NCI-H510A (cell line): ENCODE data around the gene ESYT2.

ENCODE experiments used
- DNase-seq: peaks from one replicate; lab custom pipeline; 2025; lab: John Stamatoyannopoulos, UW

Gene ESYT2

GRCh38 chr7:158695726-158696452 lies 133.4 kb downstream of the ESYT2 start:
- no peak for DNase-seq

DNA sequence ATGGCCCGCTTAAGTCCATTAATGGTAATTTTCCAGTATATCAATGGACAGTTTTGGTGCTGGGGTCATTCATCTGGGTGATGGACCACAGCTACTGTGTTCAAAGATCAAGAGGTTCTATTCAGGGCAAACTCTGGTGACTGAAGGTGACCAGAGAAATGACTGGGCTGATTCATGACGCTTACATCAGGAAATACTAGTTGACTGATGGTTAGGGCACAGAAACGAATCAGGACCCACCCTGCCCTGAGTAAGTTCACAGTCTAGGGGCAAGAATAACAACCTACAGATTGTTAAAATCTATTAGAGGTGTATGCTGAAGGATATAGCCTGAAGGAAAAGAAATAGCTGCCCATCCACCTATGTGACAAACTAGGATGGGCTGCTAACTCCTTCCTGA lies 134.3 kb downstream of the ESYT2 start:
- no peak for DNase-seq

DNA sequence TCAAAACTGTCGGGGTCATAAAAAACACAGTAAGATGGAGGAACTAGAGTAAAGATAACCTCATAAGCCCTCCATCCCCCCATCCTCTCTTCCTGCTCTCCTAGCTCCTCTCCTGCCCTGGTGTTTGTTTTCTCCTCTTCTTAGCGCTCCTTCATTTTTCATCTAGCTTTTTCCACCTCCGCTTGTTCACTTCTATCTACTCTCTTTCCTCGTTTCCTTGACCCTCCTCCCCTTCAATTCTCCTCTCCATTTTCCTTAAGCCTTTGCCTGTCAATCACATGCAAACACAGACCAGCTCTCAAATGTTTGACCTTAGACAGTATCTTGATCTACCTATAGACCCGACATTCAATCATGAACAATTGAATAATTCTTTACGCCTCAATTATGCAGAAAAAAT lies 134.7 kb downstream of the ESYT2 start:
- no peak for DNase-seq

DNA sequence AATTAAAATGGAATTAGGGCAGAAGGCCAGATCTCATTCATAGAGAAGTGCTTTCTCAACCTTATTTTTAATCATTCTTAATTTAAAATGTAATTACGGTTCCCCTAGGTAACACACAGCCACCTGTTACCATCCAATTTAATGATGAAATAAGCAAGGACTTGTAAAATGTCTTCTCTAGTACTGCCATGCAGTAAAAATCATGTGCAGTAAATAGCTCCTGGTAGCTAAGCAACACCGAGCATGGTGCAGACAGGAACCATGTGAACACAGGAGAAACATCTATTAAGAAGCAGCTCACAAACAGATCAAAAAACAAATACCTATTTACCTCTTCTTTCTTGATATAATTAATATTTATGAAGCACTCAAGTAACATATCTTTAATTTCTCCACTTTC lies 139.8 kb downstream of the ESYT2 start:
- DNase-seq, result no peak

- no peak for DNase-seq
Measured at GRCh38 chr7:158687406-158687805, 141.9 kb downstream of the ESYT2 start.

GRCh38 chr7:158685693-158686092 lies 143.6 kb downstream of the ESYT2 start:
- DNase-seq, result no peak

GRCh38 chr7:158684329-158684728 lies 145.0 kb downstream of the ESYT2 start:
- DNase-seq, result no peak

- DNase-seq, result no peak
Measured at GRCh38 chr7:158683541-158683940, 145.8 kb downstream of the ESYT2 start.

DNA sequence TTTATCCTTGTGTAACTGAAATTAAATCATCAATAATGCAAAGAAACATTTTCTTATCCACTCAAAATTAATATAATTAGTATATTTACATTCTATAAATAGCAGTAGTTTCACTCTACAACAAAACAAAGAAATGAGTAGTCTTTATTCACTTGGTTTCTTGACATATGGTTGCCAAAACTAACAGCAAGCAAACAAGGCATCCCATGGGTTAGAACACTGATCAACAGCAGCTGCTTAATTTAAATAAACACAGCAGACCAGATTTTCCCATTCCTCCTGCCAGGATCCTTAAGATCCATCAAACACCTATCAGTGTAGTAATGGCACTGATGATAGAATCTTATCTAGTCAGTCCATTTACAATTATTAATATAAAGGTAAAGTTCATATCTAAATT lies 146.9 kb downstream of the ESYT2 start:
- no peak for DNase-seq
